Smooth muscle cell (in vitro differentiated cells): ENCODE results near the gene KCNQ5. TPM values are rescaled to one million over a fixed set of nuclear protein-coding genes. Genes with fewer than 3 reads are reported as not detected.

Experiments used
- DNase-seq: peaks from one replicate; lab custom pipeline; 2025; ENCODE audit not compliant: unreplicated experiment; lab: John Stamatoyannopoulos, UW
- H2AFZ ChIP-seq: fragments of 200-600 bp; sonication (generic); 2 replicates; pipeline ENCODE4 v1.6.0; 2016; ENCODE audit warnings: antibody characterized with exemption, low read depth, mild to moderate bottlenecking
- H3F3A ChIP-seq: fragments of 200-600 bp; sonication (generic); 2 replicates; pipeline ENCODE4 v1.6.0; 2017; ENCODE audit warnings: antibody characterized with exemption, low read depth
- H3K27ac ChIP-seq: fragments of 200-600 bp; sonication (generic); 2 replicates; pipeline ENCODE4 v1.5.1; 2016; ENCODE audit warnings: low read depth, mild to moderate bottlenecking
- H3K27me3 ChIP-seq: fragments of 200-600 bp; sonication (generic); 2 replicates; pipeline ENCODE4 v1.6.1; 2016; ENCODE audit warnings: low read depth, mild to moderate bottlenecking
- H3K36me3 ChIP-seq: fragments of 200-600 bp; sonication (generic); 2 replicates; pipeline ENCODE4 v1.5.1; 2016; ENCODE audit warnings: low read depth
- H3K4me1 ChIP-seq: fragments of 200-600 bp; sonication (generic); 2 replicates; pipeline ENCODE4 v1.5.1; 2016; ENCODE audit warnings: low read depth
- H3K4me2 ChIP-seq: fragments of 200-600 bp; sonication (generic); 2 replicates; pipeline ENCODE4 v1.6.0; 2016; ENCODE audit warnings: mild to moderate bottlenecking
- H3K4me3 ChIP-seq: fragments of 200-600 bp; sonication (generic); 2 replicates; pipeline ENCODE4 v1.5.1; 2016; ENCODE audit warnings: mild to moderate bottlenecking
- H3K79me2 ChIP-seq: fragments of 200-600 bp; sonication (generic); 2 replicates; pipeline ENCODE4 v1.6.0; 2016; ENCODE audit warnings: low read depth, mild to moderate bottlenecking
- H3K9ac ChIP-seq: fragments of 200-600 bp; sonication (generic); 2 replicates; pipeline ENCODE4 v1.6.0; 2016; ENCODE audit warnings: low read depth
- H3K9me3 ChIP-seq: fragments of 200-600 bp; sonication (generic); replicated peaks from 2 replicates; pipeline ENCODE4 v1.5.1; 2016; ENCODE audit warnings: low read depth
- H4K20me1 ChIP-seq: fragments of 200-600 bp; sonication (generic); 2 replicates; pipeline ENCODE4 v1.6.0; 2016; ENCODE audit warnings: low read depth
- WGBS: methylation state at CpG from one replicate; pipeline ENCODE4 v1.1.7; 2016; ENCODE audit warnings: low lambda C conversion rate; 5-methylcytosine and 5-hydroxymethylcytosine counted together
- polyA plus RNA-seq: library from polyadenylated mRNA; unstranded; fragments of >200 nt; fragmentation: Nextera tagmentation; extraction: Ambion mirVana; gene quantifications from 2 replicates; pipeline ENCODE4 v1.2.1, GENCODE V29; 2016
- total RNA-seq: library from RNA; depleted of rRNA; stranded (reverse); fragments of >200 nt; gene quantifications from 2 replicates; pipeline ENCODE4 v1.2.3, GENCODE V29; 2014
- TF ChIP-seq, protein P1 (sequence below): fragments of 200-600 bp; sonication (generic); IDR thresholded peaks from 2 replicates; pipeline ENCODE4 v1.5.1; 2017; ENCODE audit warnings: borderline replicate concordance, mild to moderate bottlenecking, antibody characterized with exemption; ENCODE audit not compliant: insufficient read depth, poor library complexity, severe bottlenecking

Gene KCNQ5
- total and polyA plus RNA-seq, 2 experiments from 2014 or later, result 1.2 to 2.0 TPM

DNA sequence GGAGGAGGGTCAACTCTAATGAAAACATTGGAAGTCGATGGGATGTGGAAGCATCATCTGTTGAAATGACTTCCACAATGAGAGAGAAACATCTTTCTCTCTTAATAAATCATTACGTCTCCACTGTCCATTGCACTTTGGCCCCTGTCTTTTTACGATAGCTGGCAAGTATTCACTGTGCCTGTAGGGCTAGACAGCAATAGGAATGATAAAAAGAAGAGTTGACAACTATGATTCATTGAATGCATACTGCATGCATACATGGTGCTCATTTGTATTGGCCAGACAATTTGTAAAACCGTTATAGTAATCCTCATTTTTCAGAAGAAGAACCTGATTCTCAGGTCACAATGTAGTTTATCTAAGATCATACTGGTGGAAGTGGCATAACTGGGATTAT lies 220.3 kb downstream of the KCNQ5 start:
- 87% methylated on average over 4 of the region's 4 CpGs for WGBS

GRCh38 chr6:72844614-72845013 lies 222.8 kb downstream of the KCNQ5 start:
- no peaks in the 10 kb centered on the region for H3K4me1 ChIP-seq
- no peaks in the 10 kb centered on the region for H3K79me2 ChIP-seq
- no peaks in the 10 kb centered on the region for H3K9me3 ChIP-seq
- TF ChIP-seq, protein P1, sequence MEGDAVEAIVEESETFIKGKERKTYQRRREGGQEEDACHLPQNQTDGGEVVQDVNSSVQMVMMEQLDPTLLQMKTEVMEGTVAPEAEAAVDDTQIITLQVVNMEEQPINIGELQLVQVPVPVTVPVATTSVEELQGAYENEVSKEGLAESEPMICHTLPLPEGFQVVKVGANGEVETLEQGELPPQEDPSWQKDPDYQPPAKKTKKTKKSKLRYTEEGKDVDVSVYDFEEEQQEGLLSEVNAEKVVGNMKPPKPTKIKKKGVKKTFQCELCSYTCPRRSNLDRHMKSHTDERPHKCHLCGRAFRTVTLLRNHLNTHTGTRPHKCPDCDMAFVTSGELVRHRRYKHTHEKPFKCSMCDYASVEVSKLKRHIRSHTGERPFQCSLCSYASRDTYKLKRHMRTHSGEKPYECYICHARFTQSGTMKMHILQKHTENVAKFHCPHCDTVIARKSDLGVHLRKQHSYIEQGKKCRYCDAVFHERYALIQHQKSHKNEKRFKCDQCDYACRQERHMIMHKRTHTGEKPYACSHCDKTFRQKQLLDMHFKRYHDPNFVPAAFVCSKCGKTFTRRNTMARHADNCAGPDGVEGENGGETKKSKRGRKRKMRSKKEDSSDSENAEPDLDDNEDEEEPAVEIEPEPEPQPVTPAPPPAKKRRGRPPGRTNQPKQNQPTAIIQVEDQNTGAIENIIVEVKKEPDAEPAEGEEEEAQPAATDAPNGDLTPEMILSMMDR, result no peak
- 70% methylated on average over 4 of the region's 4 CpGs for WGBS
- no peaks in the 10 kb centered on the region for H3F3A ChIP-seq
- no peak overlapping the region for H3K9ac ChIP-seq
- H3K4me3 ChIP-seq, result no peak overlapping the region
- H3K36me3 ChIP-seq, result no peaks in the 10 kb centered on the region
- H2AFZ ChIP-seq, result no peak overlapping the region
- no peaks in the 10 kb centered on the region for H4K20me1 ChIP-seq
- H3K27me3 ChIP-seq, result no peaks in the 10 kb centered on the region
- H3K4me2 ChIP-seq, result no peak overlapping the region
- H3K27ac ChIP-seq, result no peak overlapping the region
- no peak for DNase-seq

More for the DNA sequence above, 220.3 kb downstream of the KCNQ5 start:
- H3K27me3 ChIP-seq, result no peaks in the 10 kb centered on the region
- no peak overlapping the region for H3K4me2 ChIP-seq
- no peak overlapping the region for H3K9ac ChIP-seq
- no peak overlapping the region for H3K4me3 ChIP-seq
- TF ChIP-seq, protein P1, result no peak
- no peaks in the 10 kb centered on the region for H3F3A ChIP-seq
- H3K4me1 ChIP-seq, result no peaks in the 10 kb centered on the region
- no peaks in the 10 kb centered on the region for H3K79me2 ChIP-seq
- no peak for DNase-seq
- H3K9me3 ChIP-seq, result no peaks in the 10 kb centered on the region
- no peaks in the 10 kb centered on the region for H3K36me3 ChIP-seq
- H4K20me1 ChIP-seq, result no peaks in the 10 kb centered on the region
- no peak overlapping the region for H2AFZ ChIP-seq
- H3K27ac ChIP-seq, result no peak overlapping the region

- H3K79me2 ChIP-seq, result no peaks in the 10 kb centered on the region
- H3K27ac ChIP-seq, result no peak overlapping the region
- no peaks in the 10 kb centered on the region for H4K20me1 ChIP-seq
- no peak overlapping the region for H3K4me2 ChIP-seq
- no peaks in the 10 kb centered on the region for H3K9me3 ChIP-seq
- no peak overlapping the region for H2AFZ ChIP-seq
- DNase-seq, result no peak
- TF ChIP-seq, protein P1, result no peak
- no peaks in the 10 kb centered on the region for H3K27me3 ChIP-seq
- H3K36me3 ChIP-seq, result no peaks in the 10 kb centered on the region
- no peaks in the 10 kb centered on the region for H3K4me1 ChIP-seq
- H3K9ac ChIP-seq, result no peak overlapping the region
- no peaks in the 10 kb centered on the region for H3F3A ChIP-seq
- no peak overlapping the region for H3K4me3 ChIP-seq
These were observed 227.5 kb downstream of the KCNQ5 start for GRCh38 chr6:72849346-72849745.

- Histone ChIP-seq H3K27me3 (no peaks in the 10 kb centered on the region), H3K9ac (no peak overlapping the region), H4K20me1 (no peaks in the 10 kb centered on the region), H3F3A (no peaks in the 10 kb centered on the region), H2AFZ (no peak overlapping the region), H3K36me3 (no peaks in the 10 kb centered on the region), H3K4me2 (no peak overlapping the region), H3K4me3 (no peak overlapping the region), H3K27ac (no peak overlapping the region), H3K4me1 (no peaks in the 10 kb centered on the region), H3K9me3 (no peaks in the 10 kb centered on the region), H3K79me2 (no peaks in the 10 kb centered on the region)
- TF ChIP-seq, protein P1, result no peak
- WGBS, result 91% methylated on average over 2 of the region's 2 CpGs
- no peak for DNase-seq
These were observed 228.2 kb downstream of the KCNQ5 start for GRCh38 chr6:72850040-72850439.
